NK-92 (cell line): ENCODE results near the gene PRUNE2.
"Not testable (repeated sequence)": the region's sequence is repeated elsewhere in the genome, so short reads cannot be mapped to it uniquely, and the experiment has no call there.

Experiments used
- DNase-seq: peaks from one replicate; lab custom pipeline; 2025; ENCODE audit not compliant: unreplicated experiment; lab: John Stamatoyannopoulos, UW

The PRUNE2 gene

GRCh38 chr9:76873056-76873792 lies 32.7 kb downstream of the PRUNE2 start:
- no peak for DNase-seq

- DNase-seq, result no peak
Observed at GRCh38 chr9:76868897-76869296, 37.0 kb downstream of the PRUNE2 start.

- DNase-seq, result no peak
Observed at GRCh38 chr9:76866689-76867088, 39.2 kb downstream of the PRUNE2 start.

- no peak for DNase-seq
Observed at GRCh38 chr9:76863832-76864231, 42.1 kb downstream of the PRUNE2 start.

DNA sequence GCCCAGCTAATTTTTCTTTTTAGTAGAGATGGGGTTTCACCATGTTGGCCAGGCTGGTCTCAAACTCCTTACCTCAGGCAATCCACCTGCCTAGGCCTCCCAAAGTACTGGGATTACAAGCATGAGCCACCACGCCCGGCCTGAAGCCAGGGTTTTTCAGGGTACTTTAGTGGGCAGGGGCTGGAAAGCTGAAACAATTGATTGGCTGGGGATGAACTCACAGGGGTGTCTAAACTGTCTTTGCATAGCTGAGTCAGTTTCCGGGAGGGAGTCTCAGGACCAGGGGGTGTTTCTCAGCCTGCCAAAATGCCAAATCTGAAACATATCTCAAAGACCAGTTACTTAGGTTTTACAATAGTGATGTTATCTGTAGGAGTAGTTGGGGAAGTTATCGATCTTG lies 46.1 kb downstream of the PRUNE2 start:
- no peak for DNase-seq

DNA sequence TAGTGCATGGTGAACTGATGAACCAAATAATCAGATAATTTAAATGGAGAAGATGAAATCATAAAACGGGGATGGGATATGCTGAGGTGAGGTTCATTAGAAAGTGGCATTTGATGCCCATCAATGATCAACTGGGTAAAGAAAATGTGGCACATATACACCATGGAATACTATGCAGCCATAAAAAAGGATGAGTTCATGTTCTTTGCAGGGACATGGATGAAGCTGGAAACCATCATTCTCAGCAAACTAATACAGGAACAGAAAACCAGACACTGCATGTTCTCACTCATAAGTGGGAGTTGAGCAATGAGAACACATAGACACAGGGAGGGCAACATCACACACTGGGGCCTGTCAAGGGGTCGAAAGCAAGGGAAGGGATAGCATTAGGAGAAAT lies 47.7 kb downstream of the PRUNE2 start:
- not testable (repeated sequence) for DNase-seq

- no peak for DNase-seq
Observed at GRCh38 chr9:76856016-76856415, 49.9 kb downstream of the PRUNE2 start.

DNA sequence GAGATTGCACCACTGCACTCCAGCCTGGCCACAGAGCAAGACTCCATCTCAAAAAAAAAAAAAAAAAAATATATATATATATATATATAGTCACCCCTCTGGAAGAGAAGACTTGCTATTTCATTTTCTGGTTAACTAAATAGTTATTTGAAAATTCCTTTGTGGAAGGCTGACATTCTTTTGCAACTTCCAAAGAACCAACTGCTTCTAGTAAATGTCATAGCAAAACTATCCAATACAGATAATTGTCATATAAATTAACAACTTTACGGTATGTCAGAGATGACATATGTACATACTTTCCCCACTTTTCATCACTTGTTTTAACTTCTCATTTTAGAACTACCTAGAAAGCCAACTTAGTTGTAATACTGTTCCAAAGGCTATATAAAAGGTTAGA lies 50.9 kb downstream of the PRUNE2 start:
- DNase-seq, result no peak

DNA sequence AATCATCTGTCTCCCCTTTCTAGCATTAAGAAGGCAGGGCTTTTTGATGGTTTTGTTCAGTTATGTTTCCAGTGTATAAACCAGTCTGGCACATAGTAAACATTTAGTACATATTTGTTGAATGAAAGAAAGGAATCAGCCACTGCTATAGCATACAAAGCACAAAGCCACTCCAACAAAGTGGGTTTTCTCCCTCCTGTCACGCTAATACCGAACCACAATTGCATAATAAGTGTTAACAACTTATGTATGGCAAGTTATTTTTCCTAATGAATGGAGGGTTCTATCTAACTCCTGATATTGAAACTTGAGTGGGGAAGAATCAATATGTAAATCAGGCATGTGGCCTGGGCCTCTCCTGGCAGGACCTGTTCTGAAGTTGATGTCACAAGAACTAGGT lies 53.9 kb downstream of the PRUNE2 start:
- DNase-seq, result no peak

DNA sequence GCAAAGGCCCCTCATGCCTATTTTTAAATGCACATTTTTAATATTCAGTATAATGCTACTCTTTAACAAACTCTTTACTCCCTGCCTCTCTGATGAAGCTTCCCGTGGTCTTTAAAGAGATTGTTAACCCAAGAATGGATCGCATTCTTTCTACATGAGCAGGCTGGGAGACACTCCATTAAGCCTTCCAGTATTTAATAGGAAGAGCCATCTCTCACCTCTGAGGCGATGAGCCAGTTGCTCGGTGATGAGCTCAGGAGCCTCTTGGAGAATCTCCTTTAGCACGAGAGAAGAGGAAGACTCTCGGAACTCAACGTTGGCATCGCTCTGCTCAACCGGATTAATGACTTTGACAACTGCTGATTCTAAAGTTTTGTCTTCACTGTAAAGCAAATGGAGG lies 59.6 kb downstream of the PRUNE2 start:
- DNase-seq, result no peak

GRCh38 chr9:76845254-76845653 lies 60.7 kb downstream of the PRUNE2 start:
- DNase-seq, result no peak

GRCh38 chr9:76835571-76836283 lies 70.2 kb downstream of the PRUNE2 start:
- no peak for DNase-seq

DNA sequence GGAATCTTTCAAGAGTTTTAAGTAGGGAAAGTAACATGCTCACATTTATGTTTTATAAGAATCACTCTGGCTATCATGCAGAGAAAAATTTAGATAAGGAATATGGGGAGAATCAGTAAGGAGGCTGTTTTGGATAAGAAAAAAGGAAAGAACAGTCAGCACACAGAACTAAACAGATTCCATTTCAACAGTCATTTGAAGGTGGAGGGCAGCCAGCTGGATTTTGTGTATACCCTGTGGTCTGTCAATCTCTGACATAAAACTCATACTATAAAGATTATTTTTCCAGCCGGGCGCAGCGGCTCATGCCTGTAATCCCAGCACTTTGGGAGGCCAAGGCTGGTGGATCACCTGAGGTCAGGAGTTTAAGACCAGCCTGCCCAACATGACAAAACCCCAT lies 77.5 kb downstream of the PRUNE2 start:
- no peak for DNase-seq

GRCh38 chr9:76827296-76828080 lies 78.4 kb downstream of the PRUNE2 start:
- DNase-seq, result no peak

- DNase-seq, result no peak
Observed at GRCh38 chr9:76820431-76820830, 85.5 kb downstream of the PRUNE2 start.

DNA sequence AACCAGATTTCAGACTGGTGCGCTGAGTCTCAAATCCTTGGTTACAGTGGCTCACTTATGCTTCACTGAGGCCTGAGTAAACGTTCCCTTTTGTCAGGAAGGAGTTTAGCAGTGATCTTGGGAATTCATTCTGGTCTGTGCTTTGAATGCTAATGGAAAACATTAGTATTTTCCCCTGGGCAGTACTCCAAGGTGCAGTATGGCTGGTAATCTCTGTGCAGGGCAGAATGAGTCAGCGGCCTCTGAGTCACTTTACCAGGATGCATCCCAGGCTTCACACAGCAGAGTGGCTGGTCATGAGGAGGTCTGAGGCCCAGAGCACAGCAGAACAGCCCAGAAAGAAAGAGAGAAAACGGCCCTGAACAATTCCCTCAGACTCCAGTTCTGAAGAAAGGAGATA lies 87.6 kb downstream of the PRUNE2 start:
- no peak for DNase-seq

DNA sequence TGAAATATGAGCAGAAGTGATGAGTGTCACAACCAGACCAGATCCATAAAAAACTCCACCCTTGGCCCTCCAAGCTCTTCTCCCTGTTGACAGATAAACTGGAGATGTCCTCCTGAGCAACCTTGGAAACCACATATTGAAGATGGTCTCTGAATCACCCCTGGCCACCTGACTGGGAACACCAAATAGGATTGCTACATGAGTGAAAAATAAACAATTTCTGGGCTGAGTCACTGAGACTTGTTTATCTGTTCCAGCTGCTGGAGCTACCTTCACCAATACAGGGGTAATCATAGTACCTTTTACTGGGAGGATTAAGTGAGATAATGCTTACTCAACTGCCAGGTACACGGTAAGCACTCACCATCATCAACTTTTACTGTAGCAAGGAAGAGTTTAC lies 88.4 kb downstream of the PRUNE2 start:
- DNase-seq, result no peak

GRCh38 chr9:76812591-76812990 lies 93.3 kb downstream of the PRUNE2 start:
- no peak for DNase-seq

- no peak for DNase-seq
Observed at GRCh38 chr9:76810377-76810957, 95.4 kb downstream of the PRUNE2 start.

- no peak for DNase-seq
Observed at GRCh38 chr9:76808636-76809035, 97.3 kb downstream of the PRUNE2 start.

DNA sequence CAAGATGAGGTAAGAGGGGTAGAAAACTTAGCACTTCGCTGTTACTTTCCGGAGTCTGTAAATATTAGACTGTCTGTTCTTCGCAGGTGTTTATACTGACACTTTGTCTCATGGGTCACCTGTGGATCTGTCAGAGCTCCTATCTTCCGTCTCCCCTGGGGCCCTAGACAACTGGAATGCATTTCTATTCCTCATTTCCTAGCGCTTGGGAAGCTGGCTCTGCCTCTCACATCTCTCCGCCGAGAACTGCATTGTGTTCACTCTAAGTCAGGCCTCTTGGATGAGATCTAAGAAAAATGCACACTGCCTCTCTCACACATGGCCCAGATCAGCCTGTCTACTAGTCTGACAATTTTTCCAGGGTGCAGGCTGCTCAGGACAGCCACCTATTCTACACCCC lies 102.2 kb downstream of the PRUNE2 start:
- no peak for DNase-seq

GRCh38 chr9:76803083-76803482 lies 102.8 kb downstream of the PRUNE2 start:
- DNase-seq, result no peak
